A673 (cell line): ENCODE measurements around the gene DPYD.

ENCODE experiments used
- CTCF ChIP-seq: fragments of 300-800, 200-600 bp; sonication (generic); conservative IDR thresholded peaks from 2 replicates; pipeline ENCODE4 v1.5.1; 2017; ENCODE audit warnings: low read depth, mild to moderate bottlenecking, antibody characterized with exemption, low read length, moderate library complexity, mixed read lengths
- EZH2 ChIP-seq: fragments of 200-600 bp; sonication (generic); IDR thresholded peaks from 2 replicates; pipeline ENCODE4 v1.6.1; 2017; ENCODE audit warnings: borderline replicate concordance, low read depth, mild to moderate bottlenecking, mixed read lengths, antibody characterized with exemption, low read length; ENCODE audit not compliant: poor library complexity, severe bottlenecking

GRCh38 chr1:97151651-97152050, 769.2 kb downstream of the DPYD start:
- no peak for TF ChIP-seq CTCF
- no peak for TF ChIP-seq EZH2
